Erythroblast (primary cell): ENCODE results near the gene GGTLC1.
"Not testable (repeated sequence)": the region's sequence is repeated elsewhere in the genome, so short reads cannot be mapped to it uniquely, and the experiment has no call there.

Source experiments
- GATA1 ChIP-seq: IDR thresholded peaks from 2 replicates; pipeline ENCODE4 v1.6.1; 2011; ENCODE audit warnings: low read depth, mild to moderate bottlenecking, control low read depth, low read length, moderate library complexity
- POLR2A ChIP-seq: IDR thresholded peaks from 2 replicates; pipeline ENCODE4 v1.6.1; 2011; ENCODE audit warnings: mild to moderate bottlenecking, low read length

- TF ChIP-seq POLR2A, GATA1: not testable (repeated sequence)
These were observed 1.7 kb upstream of the GGTLC1 start for GRCh38 chr20:23990296-23990695.
